SK-N-SH treated with all-trans-retinoic acid at 6 μM for 48 hours (cell line): ENCODE results near the gene ITGAV.

Experiments
- ATAC-seq: fragments of 200-7000 bp; cut with Tn5 transposase; 3 replicates; pipeline ENCODE4 v1.9.1; 2020; ENCODE audit warnings: mild to moderate bottlenecking, moderate library complexity
- ARNTL ChIP-seq: fragments of 450-650 bp; formaldehyde crosslinking; IDR thresholded peaks from 2 replicates; pipeline ENCODE4 v1.5.0; 2020; ENCODE audit warnings: low read depth, mild to moderate bottlenecking, moderate library complexity, borderline replicate concordance
- BACH2 ChIP-seq: fragments of 250-450 bp; sonication (Bioruptor Pico); IDR thresholded peaks from 2 replicates; pipeline ENCODE4 v1.9.0; 2021; ENCODE audit warnings: mild to moderate bottlenecking, borderline replicate concordance
- CREB5 ChIP-seq: fragments of 250-450 bp; sonication (Bioruptor Pico); IDR thresholded peaks from 2 replicates; pipeline ENCODE4 v1.5.1; 2020; ENCODE audit warnings: low read depth, mild to moderate bottlenecking, moderate library complexity
- CSDC2 ChIP-seq: fragments of 250-450 bp; sonication (Bioruptor Pico); IDR thresholded peaks from 2 replicates; pipeline ENCODE4 v1.5.0; 2020; ENCODE audit warnings: mild to moderate bottlenecking, moderate library complexity
- CSRNP3 ChIP-seq: fragments of 250-450 bp; sonication (Bioruptor Pico); IDR thresholded peaks from 2 replicates; pipeline ENCODE4 v1.5.1; 2021; ENCODE audit warnings: mild to moderate bottlenecking, moderate library complexity
- ESRRG ChIP-seq: fragments of 250-450 bp; sonication (Bioruptor Pico); IDR thresholded peaks from 2 replicates; pipeline ENCODE4 v1.6.1; 2021; ENCODE audit warnings: mild to moderate bottlenecking
- GLIS3 ChIP-seq: fragments of 250-450 bp; sonication (Bioruptor Pico); IDR thresholded peaks from 2 replicates; pipeline ENCODE4 v1.5.0; 2020; ENCODE audit warnings: mild to moderate bottlenecking, moderate library complexity
- ISL1 ChIP-seq: fragments of 250-450 bp; sonication (Bioruptor Pico); IDR thresholded peaks from 2 replicates; pipeline ENCODE4 v2.1.2; 2022; ENCODE audit warnings: mild to moderate bottlenecking, moderate library complexity
- OSR1 ChIP-seq: fragments of 250-450 bp; sonication (Bioruptor Pico); IDR thresholded peaks from 2 replicates; pipeline ENCODE4 v1.8.0; 2022; ENCODE audit warnings: moderate library complexity, mild to moderate bottlenecking, inconsistent platforms
- PPARA ChIP-seq: fragments of 250-450 bp; sonication (Bioruptor Pico); IDR thresholded peaks from 2 replicates; pipeline ENCODE4 v1.5.0; 2020; ENCODE audit warnings: mild to moderate bottlenecking, borderline replicate concordance
- RARB ChIP-seq: fragments of 250-450 bp; sonication (Bioruptor Pico); IDR thresholded peaks from 2 replicates; pipeline ENCODE4 v1.8.0; 2021; ENCODE audit warnings: mild to moderate bottlenecking, moderate library complexity
- SNAI2 ChIP-seq: fragments of 250-450 bp; sonication (Bioruptor Pico); IDR thresholded peaks from 2 replicates; pipeline ENCODE4 v1.5.0; 2020; ENCODE audit warnings: mild to moderate bottlenecking, moderate library complexity
- TCF4 ChIP-seq: fragments of 250-450 bp; sonication (Bioruptor Pico); IDR thresholded peaks from 2 replicates; pipeline ENCODE4 v1.8.0; 2021; ENCODE audit warnings: mild to moderate bottlenecking, moderate library complexity, borderline replicate concordance
- TSHZ2 ChIP-seq: fragments of 250-450 bp; sonication (Bioruptor Pico); IDR thresholded peaks from 2 replicates; pipeline ENCODE4 v1.5.0; 2020; ENCODE audit warnings: mild to moderate bottlenecking, moderate library complexity
- ZC3H10 ChIP-seq: fragments of 250-450 bp; sonication (Bioruptor Pico); IDR thresholded peaks from 2 replicates; pipeline ENCODE4 v1.5.1; 2021; ENCODE audit warnings: mild to moderate bottlenecking, moderate library complexity
- ZFP3 ChIP-seq: fragments of 250-450 bp; sonication (Bioruptor Pico); IDR thresholded peaks from 2 replicates; pipeline ENCODE4 v1.5.0; 2020; ENCODE audit warnings: mild to moderate bottlenecking, moderate library complexity
- ZNF565 ChIP-seq: fragments of 450-650 bp; formaldehyde crosslinking; conservative IDR thresholded peaks from 2 replicates; pipeline ENCODE4 v1.5.0; 2020; ENCODE audit warnings: low read depth, mild to moderate bottlenecking, moderate library complexity
- ZNF8 ChIP-seq: fragments of 450-650 bp; formaldehyde crosslinking; IDR thresholded peaks from 2 replicates; pipeline ENCODE4 v1.5.0; 2020; ENCODE audit warnings: mild to moderate bottlenecking, moderate library complexity
- TF ChIP-seq, protein P1 (sequence below): fragments of 250-450 bp; sonication (Bioruptor Pico); IDR thresholded peaks from 2 replicates; pipeline ENCODE4 v1.8.0; 2020; ENCODE audit warnings: mild to moderate bottlenecking, moderate library complexity, borderline replicate concordance
- TF ChIP-seq, protein P2 (sequence below): fragments of 250-450 bp; sonication (Bioruptor Pico); IDR thresholded peaks from 2 replicates; pipeline ENCODE4 v1.8.0; 2021; ENCODE audit warnings: low read depth, mild to moderate bottlenecking, moderate library complexity, borderline replicate concordance

The ITGAV gene

GRCh38 chr2:186718903-186719302, 129.0 kb downstream of the ITGAV start:
- TF ChIP-seq ZNF8 (CRISPR knock-in tag) (no peak), ISL1 (CRISPR knock-in tag) (no peak), CSDC2 (CRISPR knock-in tag) (no peak), TCF4 (CRISPR knock-in tag) (no peak), ZNF565 (CRISPR knock-in tag) (no peak), PPARA (CRISPR knock-in tag) (no peak), CREB5 (CRISPR knock-in tag) (no peak), SNAI2 (CRISPR knock-in tag) (no peak), ZFP3 (CRISPR knock-in tag) (no peak), ARNTL (CRISPR knock-in tag) (no peak), BACH2 (no peak)
- TF ChIP-seq, protein P1, sequence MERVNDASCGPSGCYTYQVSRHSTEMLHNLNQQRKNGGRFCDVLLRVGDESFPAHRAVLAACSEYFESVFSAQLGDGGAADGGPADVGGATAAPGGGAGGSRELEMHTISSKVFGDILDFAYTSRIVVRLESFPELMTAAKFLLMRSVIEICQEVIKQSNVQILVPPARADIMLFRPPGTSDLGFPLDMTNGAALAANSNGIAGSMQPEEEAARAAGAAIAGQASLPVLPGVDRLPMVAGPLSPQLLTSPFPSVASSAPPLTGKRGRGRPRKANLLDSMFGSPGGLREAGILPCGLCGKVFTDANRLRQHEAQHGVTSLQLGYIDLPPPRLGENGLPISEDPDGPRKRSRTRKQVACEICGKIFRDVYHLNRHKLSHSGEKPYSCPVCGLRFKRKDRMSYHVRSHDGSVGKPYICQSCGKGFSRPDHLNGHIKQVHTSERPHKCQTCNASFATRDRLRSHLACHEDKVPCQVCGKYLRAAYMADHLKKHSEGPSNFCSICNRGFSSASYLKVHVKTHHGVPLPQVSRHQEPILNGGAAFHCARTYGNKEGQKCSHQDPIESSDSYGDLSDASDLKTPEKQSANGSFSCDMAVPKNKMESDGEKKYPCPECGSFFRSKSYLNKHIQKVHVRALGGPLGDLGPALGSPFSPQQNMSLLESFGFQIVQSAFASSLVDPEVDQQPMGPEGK (CRISPR knock-in tag), result no peak
- ATAC-seq, result no peak

DNA sequence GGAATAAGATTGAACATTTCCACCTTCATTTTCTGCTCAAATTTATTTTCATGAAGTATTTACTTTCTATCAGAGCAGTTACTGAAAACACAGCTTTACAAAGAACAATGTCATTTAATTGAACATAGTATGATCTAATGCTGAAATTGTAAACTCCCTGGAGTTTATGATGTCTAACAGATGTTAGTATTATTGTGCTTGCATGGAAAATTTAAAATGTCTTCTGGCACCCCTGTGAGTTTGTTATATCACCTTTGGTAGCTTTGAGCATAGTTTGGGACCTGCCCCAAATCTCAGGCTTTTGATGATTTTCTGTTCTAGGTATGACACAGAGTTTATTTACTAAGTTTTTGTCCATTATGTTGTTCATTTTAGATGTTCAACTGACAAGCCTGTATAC, 132.1 kb downstream of the ITGAV start:
- TF ChIP-seq RARB (CRISPR knock-in tag) (no peak), ESRRG (CRISPR knock-in tag) (no peak), GLIS3 (no peak), ZNF8 (CRISPR knock-in tag) (no peak), ZFP3 (CRISPR knock-in tag) (no peak), TCF4 (CRISPR knock-in tag) (no peak), ARNTL (CRISPR knock-in tag) (no peak), CREB5 (CRISPR knock-in tag) (no peak), CSRNP3 (no peak), SNAI2 (CRISPR knock-in tag) (no peak), ISL1 (CRISPR knock-in tag) (no peak)
- TF ChIP-seq, protein P2, sequence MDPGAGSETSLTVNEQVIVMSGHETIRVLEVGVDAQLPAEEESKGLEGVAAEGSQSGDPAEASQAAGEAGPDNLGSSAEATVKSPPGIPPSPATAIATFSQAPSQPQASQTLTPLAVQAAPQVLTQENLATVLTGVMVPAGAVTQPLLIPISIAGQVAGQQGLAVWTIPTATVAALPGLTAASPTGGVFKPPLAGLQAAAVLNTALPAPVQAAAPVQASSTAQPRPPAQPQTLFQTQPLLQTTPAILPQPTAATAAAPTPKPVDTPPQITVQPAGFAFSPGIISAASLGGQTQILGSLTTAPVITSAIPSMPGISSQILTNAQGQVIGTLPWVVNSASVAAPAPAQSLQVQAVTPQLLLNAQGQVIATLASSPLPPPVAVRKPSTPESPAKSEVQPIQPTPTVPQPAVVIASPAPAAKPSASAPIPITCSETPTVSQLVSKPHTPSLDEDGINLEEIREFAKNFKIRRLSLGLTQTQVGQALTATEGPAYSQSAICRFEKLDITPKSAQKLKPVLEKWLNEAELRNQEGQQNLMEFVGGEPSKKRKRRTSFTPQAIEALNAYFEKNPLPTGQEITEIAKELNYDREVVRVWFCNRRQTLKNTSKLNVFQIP (CRISPR knock-in tag), result no peak
- no peak for ATAC-seq

DNA sequence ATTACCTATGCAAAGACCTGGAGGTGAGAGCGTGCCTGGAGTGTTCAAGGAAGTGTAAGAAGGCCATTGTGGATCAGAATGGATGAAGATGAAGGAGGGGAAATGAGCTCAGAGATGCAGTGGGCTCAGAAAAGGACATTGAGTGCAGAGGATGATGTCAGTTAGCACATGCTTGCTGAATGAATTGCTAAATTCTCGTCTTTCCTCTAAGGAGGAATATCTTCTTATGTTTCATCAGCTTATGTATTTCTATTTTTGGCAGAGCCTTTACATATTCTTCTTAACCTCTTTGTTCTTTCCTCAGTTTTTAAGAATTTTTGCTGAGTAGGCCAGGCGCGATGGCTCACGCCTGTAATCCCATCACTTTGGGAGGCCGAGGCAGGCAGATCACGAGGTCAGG, 134.9 kb downstream of the ITGAV start:
- TF ChIP-seq GLIS3 (no peak), BACH2 (no peak), CSRNP3 (no peak), TCF4 (CRISPR knock-in tag) (no peak), SNAI2 (CRISPR knock-in tag) (no peak), RARB (CRISPR knock-in tag) (no peak), ESRRG (CRISPR knock-in tag) (no peak), CSDC2 (CRISPR knock-in tag) (no peak), PPARA (CRISPR knock-in tag) (no peak), OSR1 (CRISPR knock-in tag) (no peak), ZNF565 (CRISPR knock-in tag) (no peak), ZNF8 (CRISPR knock-in tag) (no peak), ZC3H10 (CRISPR knock-in tag) (no peak), CREB5 (CRISPR knock-in tag) (no peak), TSHZ2 (CRISPR knock-in tag) (no peak)
- TF ChIP-seq, protein P2 (CRISPR knock-in tag), result no peak
- ATAC-seq, result no peak
